ENCODE measurements around the gene STK32B.

The STK32B gene

GRCh38 chr4:5110901-5111300 lies 59.6 kb downstream of the STK32B start:
- DNase-seq (ENCODE audit: low spot score) = no peak
- TF ChIP-seq CTCF (IDR thresholded peaks at IDR 0.05; ENCODE audit: extremely low read depth, missing control alignments) = no peak

- no peak for DNase-seq (ENCODE audit: low spot score)
These were observed 61.2 kb downstream of the STK32B start for GRCh38 chr4:5112333-5113095.

GRCh38 chr4:5114950-5115349 lies 63.7 kb downstream of the STK32B start:
- TF ChIP-seq CTCF (IDR thresholded peaks at IDR 0.05; ENCODE audit: extremely low read depth, missing control alignments) = no peak
- DNase-seq (ENCODE audit: low spot score) = no peak

More at GRCh38 chr4:5112333-5113095, 61.2 kb downstream of the STK32B start:
- TF ChIP-seq CTCF (IDR thresholded peaks at IDR 0.05; ENCODE audit: extremely low read depth, missing control alignments) = no peak

- no peak for DNase-seq (ENCODE audit: low spot score)
- TF ChIP-seq CTCF (IDR thresholded peaks at IDR 0.05; ENCODE audit: extremely low read depth, missing control alignments) = no peak
These were observed 67.0 kb downstream of the STK32B start for GRCh38 chr4:5118091-5118786.

GRCh38 chr4:5118994-5119835 lies 67.9 kb downstream of the STK32B start:
- DNase-seq (ENCODE audit: low spot score) = no peak
- TF ChIP-seq CTCF (IDR thresholded peaks at IDR 0.05; ENCODE audit: extremely low read depth, missing control alignments) = no peak

- no peak for TF ChIP-seq CTCF (IDR thresholded peaks at IDR 0.05; ENCODE audit: extremely low read depth, missing control alignments)
- DNase-seq (ENCODE audit: low spot score) = no peak
These were observed 68.8 kb downstream of the STK32B start for GRCh38 chr4:5120067-5120466.
